Posterior vena cava (tissue), 2 donors: ENCODE data around the gene DUOX1. TPM values are rescaled to one million over a fixed set of nuclear protein-coding genes. Genes with fewer than 3 reads are reported as not detected.
A peak's percentile ranks its signal among the peaks of the same experiment; 100 is the strongest.

Source experiments
- DNase-seq: peaks from one replicate; pipeline ENCODE4 v3.0.0-alpha.2; 2020; ENCODE audit warnings: low spot score
- intact Hi-C, 2 donors: fragments of 100-400 bp; cut with DNase I; formaldehyde crosslinking; loops; one replicate each; pipeline versions ENCODE4 v1.14.1 to v1.14.2; 2022 to 2023
- total RNA-seq, 2 donors: library from RNA; stranded (reverse); fragmentation: NEBNext Ultra II Directional; extraction: Animal tissue kit (Norgen Biotek cat#: 25700); gene quantifications; one replicate each; pipeline ENCODE4 v1.2.1, GENCODE V29; 2021
- donor health status: DM: yes; HTN: yes; CAD: no.
- donor health status: DM: yes; HTN: yes; CAD: no.

The DUOX1 gene
- total RNA-seq, 2 donors from 2014 or later, result 0.62 to 4.4 TPM

DNA sequence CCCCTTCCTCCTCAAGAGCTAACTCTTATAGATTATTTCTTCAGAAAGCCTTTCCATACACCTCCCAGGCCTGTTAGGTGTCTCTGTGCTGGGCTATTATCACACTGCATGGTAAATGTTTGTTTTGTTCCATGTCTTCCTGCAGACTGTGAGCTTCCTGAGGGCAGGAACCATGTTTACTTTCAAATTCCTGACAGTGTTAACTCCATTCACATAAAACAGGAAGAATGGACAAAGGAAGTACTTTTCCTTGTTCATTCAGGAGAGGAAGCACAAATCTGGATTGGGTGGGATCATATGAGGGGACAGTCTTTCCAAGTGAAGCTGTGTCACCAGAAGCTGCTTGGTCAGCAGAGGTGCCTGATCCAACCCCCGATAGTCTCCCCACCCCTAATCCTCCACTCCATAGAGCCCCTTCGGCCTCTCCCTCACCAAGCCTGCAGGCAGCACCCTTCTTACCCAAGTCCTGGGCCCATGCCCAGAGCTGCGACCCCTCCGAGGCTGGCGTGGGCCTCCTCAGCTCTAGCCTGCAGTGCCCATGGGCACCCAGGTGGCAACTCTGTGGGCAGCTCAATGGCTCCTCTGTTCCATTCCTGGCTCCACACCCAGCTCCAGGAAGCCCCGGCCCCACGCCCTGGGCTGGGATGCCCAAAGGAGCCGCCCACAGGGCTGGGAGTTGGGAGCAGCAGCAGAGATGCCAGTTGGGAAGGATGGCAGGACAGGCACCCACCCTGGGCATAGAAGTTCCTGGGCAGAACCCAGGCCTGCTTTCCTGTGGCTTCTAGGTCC lies 51.0 kb downstream of the DUOX1 start:
- peak; percentile 35 for DNase-seq
- intact Hi-C loops, result no loop called here

- intact Hi-C loops, result no loop called here
- peak; percentile 68 for DNase-seq
These were observed 51.9 kb downstream of the DUOX1 start for GRCh38 chr15:45181491-45182285.

DNA sequence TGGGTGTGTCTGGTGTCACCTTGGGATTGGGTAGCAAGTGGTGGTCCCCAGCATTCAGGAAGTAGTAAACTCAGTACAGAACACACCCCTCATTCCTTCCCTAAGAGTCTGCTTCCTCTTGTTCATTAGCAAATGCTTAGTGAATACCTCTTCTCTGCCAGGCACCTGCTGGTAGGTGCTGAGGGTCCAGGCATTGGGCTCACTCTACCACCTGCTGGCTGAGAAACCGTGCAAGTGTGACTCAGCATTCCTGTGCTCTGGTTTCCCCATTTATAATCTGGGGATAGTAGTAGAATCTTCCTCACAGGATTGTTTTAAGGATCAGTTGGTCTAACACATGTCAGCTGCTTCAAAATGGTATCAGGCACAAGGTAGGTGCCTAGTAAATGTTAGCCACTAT lies 53.2 kb downstream of the DUOX1 start:
- intact Hi-C loops, result no loop called here
- no peak for DNase-seq

DNA sequence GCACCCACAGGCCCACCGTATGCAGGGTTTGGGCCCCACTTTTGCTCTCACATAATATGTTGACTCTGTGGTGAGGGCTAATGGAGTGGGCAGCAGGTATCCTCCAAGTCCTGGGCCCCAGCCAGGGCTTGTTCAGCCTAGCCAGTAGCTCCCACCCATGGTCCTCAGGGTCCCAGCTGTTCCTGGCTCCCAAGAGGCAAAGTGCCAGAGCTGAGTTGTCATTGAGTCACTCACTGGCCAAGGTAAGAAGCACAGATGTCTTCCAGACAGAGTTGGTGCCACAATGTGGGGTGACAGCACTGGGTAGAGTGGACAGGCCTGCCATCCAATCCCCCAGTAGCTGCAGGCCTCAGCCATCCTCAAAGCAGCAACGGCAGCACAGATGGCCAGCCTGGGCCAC lies 53.7 kb downstream of the DUOX1 start:
- intact Hi-C loops, result no loop called here
- peak; percentile 58 for DNase-seq

GRCh38 chr15:45184562-45185041 lies 54.8 kb downstream of the DUOX1 start:
- intact Hi-C loops, result no loop called here
- peak; percentile 74 for DNase-seq

DNA sequence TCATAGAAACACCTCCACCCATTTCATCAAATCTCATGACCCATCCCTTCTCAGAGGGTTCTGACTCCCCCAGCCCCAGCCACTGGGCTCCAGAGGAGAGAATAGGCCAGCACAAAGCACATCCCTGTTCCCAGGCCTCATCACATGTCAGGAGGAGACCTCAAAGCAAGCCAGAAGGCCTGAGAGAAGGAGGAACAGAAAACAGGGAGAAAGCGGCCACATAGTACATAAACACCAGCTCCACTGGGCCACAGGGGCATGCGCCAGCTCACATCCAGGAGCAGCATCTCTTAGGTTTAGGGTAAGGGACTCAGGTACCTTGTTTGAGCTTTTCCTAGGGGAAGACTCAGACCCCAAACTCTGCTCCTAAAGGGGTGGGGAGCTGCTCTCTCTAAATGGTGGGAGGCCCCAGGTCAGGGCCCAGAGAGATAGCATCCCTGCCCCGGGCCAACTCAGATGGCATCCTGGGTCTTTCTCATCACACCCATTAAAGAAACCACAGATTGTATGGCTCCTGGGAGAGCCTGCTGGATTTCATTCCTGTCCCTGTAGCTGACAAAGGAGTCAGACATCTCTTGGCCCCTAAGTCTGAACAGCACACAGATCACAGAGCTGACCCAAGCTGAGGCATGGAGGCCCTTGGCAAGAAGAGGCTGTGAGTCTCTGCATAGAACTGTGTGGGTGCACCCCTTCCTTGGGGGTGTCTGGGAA lies 55.4 kb downstream of the DUOX1 start:
- intact Hi-C loops, result no loop called here
- peak; percentile 46 for DNase-seq

DNA sequence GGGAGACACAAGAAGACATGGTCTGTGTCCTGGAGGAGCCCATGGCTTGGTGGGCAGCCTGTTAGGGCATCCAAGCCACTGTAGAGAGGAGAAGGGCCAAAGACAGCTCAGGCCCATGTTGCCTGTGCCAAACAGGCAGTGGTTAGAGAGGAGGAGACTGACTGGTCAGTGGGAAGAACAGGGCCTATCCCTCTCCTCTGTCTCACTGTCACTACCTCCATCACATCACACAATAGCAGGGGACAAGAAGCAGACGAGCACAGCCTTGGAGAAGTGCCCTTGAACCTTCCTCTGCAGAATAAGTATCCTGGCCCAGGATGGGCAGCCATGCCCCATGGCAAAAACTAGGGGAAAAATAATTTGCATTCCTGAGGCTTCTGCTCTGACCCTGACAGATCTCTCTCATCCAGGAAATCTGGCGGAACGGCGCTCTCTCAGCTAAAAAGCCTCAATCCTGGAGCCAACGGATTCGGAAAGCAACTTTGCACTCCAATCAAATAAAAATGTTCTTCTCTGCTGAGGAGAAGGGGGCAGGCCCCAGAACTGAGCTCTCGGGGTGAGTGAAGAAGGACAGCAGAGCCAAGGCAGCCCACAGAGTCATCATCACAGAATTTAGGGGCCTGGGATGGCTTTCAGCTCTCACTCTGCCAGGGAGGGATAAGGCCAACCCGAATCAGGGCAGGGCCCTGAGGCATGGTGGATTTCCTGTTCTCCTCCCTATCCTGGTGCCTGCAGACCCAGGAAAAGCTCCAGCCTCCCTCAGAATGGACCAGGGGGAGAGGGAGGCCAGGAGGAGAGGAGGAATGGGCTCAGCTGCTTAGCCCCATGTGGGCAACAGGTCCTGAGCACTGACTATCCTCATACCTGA lies 56.3 kb downstream of the DUOX1 start:
- DNase-seq, result peak; percentile 60
- intact Hi-C loops, result no loop called here

DNA sequence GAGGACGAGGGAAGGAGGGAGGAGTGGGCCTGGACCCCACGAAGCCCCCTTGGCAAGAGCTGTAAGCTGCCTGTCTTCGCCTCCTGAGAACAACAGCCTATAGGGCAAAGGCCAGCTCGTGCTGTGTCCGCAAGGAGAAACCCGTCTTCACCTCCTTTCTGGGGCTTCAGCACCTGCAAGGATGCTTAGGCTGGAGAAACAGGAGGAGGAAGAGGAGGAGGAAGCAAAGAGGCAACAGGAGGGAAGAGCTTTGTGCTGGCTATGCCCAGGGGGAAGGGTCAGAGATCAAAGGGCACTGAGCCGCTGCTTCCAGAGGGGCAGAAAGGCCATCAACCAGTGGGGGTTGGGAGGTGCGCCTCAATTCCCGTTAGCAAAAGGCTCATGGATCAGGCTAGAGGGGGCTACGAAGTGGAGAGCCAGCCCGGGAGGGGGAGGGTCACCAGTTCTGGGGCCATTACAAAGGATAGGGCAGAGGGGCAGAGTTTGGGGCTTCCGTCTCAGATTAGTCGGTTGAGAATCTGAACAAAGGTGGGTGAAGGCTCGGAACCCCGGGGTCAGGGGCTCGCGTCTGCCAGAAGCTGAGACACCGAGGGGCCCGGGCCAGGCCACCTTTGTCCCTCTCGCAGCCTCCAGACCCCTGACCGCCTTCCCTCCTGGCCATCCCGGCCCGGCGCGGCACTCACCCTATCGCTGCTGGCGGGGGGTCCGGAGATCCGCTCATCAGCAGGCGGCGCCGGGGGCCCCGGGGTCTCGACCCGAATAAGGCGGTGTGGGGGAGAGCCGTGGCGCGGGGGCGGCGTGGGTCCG lies 57.2 kb downstream of the DUOX1 start:
- intact Hi-C loops, result no loop called here
- DNase-seq, result no peak

DNA sequence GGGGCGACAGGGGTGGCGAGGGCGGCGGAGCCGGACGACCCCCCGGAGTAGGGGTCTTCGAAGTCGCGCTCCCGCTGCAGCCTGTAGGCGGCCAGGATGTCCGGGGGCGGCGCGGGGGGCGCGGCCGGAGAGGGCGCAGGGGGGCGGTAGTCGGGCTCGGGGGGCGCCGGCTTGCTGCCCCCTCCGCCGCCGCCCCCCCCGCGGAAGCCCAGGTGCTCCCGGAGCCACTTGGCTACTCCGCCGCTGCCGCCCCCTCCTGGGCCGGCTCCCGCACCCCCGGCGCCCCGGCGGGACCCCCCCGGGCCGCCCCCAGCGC lies 57.7 kb downstream of the DUOX1 start:
- no peak for DNase-seq
- intact Hi-C loops, result no loop called here

GRCh38 chr15:45187894-45188830 lies 58.4 kb downstream of the DUOX1 start, which contains the start of gene SHF:
Gene SHF (minus strand): TSS chr15:45187966. CDS start chr15:45187951, 15 bp downstream.
- DNase-seq, result no peak
- intact Hi-C loops, result no loop called here

- intact Hi-C loops, result loop anchor here in 1 of 2 donors (5.0 kb wide), 1 partner anchor 35 kb away; no protein-coding TSS in a partner anchor
- DNase-seq, result no peak
These were observed 67.7 kb downstream of the DUOX1 start for GRCh38 chr15:45197512-45197911.

GRCh38 chr15:45198337-45199135 lies 68.7 kb downstream of the DUOX1 start:
- peak; percentile 97 for DNase-seq
- intact Hi-C loops, result loop anchor here in 1 of 2 donors (5.0 kb wide), 1 partner anchor 36 kb away; no protein-coding TSS in a partner anchor

GRCh38 chr15:45199136-45199810 lies 69.5 kb downstream of the DUOX1 start:
- no peak for DNase-seq
- intact Hi-C loops, result loop anchor here in 1 of 2 donors (5.0 kb wide), 1 partner anchor 37 kb away; no protein-coding TSS in a partner anchor

DNA sequence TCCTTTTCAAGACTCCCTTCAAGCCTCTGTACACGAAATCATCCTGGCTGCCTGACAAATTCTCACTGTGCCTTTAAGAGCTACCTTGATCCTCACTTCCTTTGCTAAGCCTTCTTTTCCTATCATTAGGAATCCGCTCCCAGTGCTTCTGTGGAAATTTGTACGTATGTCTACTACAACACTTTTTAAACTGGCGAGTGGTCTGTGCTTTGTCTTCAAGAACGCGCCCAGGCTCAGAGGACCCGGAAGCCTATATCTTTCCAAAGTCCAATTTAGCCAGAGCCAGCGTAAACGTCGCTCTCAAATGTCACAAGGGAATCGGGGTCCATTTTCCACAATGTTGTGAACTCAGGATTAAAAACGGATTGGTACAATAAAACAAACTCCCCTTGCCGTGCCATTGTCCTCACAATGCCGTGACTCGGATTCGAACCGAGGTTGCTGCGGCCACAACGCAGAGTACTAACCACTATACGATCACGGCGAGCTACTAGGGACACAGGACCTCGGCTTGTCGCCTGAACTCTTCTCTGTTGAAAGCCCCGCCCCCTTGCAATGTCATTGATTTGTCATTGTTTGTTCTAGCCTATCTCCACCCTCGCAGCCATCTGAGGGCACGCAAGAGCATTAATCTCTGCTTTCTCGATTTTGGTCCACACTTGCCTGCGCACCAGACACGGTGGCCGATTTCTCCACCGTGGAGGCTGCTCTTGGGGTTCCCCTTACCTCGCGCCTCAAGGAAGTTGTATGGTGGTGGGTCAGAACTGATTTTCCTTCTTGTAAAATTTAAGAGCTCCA lies 70.4 kb downstream of the DUOX1 start:
- intact Hi-C loops, result no loop called here
- peak; percentile 98 for DNase-seq
